Measurements from ENCODE around the gene MYO15B. TPM values are rescaled to one million over a fixed set of nuclear protein-coding genes. Genes with fewer than 3 reads are reported as not detected.

The MYO15B gene
- total and polyA plus RNA-seq, 2 donors (not counting 1 experiment from before 2014, with no cell fraction given): 0.49 to 14.4 TPM

- peak; percentile 85 to 87 for DNase-seq (ENCODE audit: low read depth in 2 of 2)
- H3K27me3 ChIP-seq (ENCODE audit: control insufficient read depth, insufficient read depth, low read length): no peaks in the 10 kb centered on the region
- H3K4me3 ChIP-seq (replicated peaks in 1 of 4; ENCODE audit: control extremely low read depth in 1 of 4, insufficient read depth in 1 of 4, low read depth in 3 of 4, low read length in 4 of 4): no peak overlapping the region
- no peaks in the 10 kb centered on the region for H3K9me3 ChIP-seq (ENCODE audit: control insufficient read depth, insufficient read depth, low read depth, low read length)
- TF ChIP-seq CTCF (conservative IDR thresholded peaks at IDR 0.05 in 1 of 2, IDR thresholded peaks at IDR 0.05 in 1 of 2; ENCODE audit: low read depth in 1 of 2, low read length in 2 of 2) (peak; percentile 58 to 74), EZH2 (IDR thresholded peaks at IDR 0.05; ENCODE audit: low read length, missing control alignments) (no peak)
- H3K9ac ChIP-seq (ENCODE audit: insufficient read depth, low read length): peak overlapping the region; percentile 20
- no peaks in the 10 kb centered on the region for H3K79me2 ChIP-seq (ENCODE audit: control insufficient read depth, insufficient read depth, low read length)
- peak overlapping the region; percentile 1 for H2AFZ ChIP-seq (ENCODE audit: low read length)
- peak overlapping the region; percentile 40 for H3K4me2 ChIP-seq (ENCODE audit: extremely low read depth, insufficient read depth, low read length)
- no peaks in the 10 kb centered on the region for H3K36me3 ChIP-seq (ENCODE audit: control insufficient read depth, insufficient read depth, low read length)
- H3K27ac ChIP-seq (ENCODE audit: insufficient read depth, low read length): peak overlapping the region; percentile 73
- H4K20me1 ChIP-seq (ENCODE audit: control insufficient read depth, extremely low read depth, insufficient read depth, low read length): no peaks in the 10 kb centered on the region
- peaks cover 14% of the 10 kb centered on the region for H3K4me1 ChIP-seq (ENCODE audit: control insufficient read depth, extremely low read depth, insufficient read depth, low read length)
Observed at GRCh38 chr17:75633486-75634375, 46.1 kb downstream of the MYO15B start.

GRCh38 chr17:75634376-75634740 is 46.8 kb downstream of the MYO15B start:
- H3K27ac ChIP-seq (ENCODE audit: insufficient read depth, low read length): peak overlapping the region; percentile 73
- H3K4me2 ChIP-seq (ENCODE audit: extremely low read depth, insufficient read depth, low read length): peak overlapping the region; percentile 40
- no peaks in the 10 kb centered on the region for H3K36me3 ChIP-seq (ENCODE audit: control insufficient read depth, insufficient read depth, low read length)
- no peaks in the 10 kb centered on the region for H3K79me2 ChIP-seq (ENCODE audit: control insufficient read depth, insufficient read depth, low read length)
- H2AFZ ChIP-seq (ENCODE audit: low read length): no peak overlapping the region
- no peak overlapping the region for H3K9ac ChIP-seq (ENCODE audit: insufficient read depth, low read length)
- H3K27me3 ChIP-seq (ENCODE audit: control insufficient read depth, insufficient read depth, low read length): no peaks in the 10 kb centered on the region
- TF ChIP-seq CTCF (conservative IDR thresholded peaks at IDR 0.05 in 1 of 2, IDR thresholded peaks at IDR 0.05 in 1 of 2; ENCODE audit: low read depth in 1 of 2, low read length in 2 of 2) (no peak), EZH2 (IDR thresholded peaks at IDR 0.05; ENCODE audit: low read length, missing control alignments) (no peak)
- no peaks in the 10 kb centered on the region for H4K20me1 ChIP-seq (ENCODE audit: control insufficient read depth, extremely low read depth, insufficient read depth, low read length)
- H3K9me3 ChIP-seq (ENCODE audit: control insufficient read depth, insufficient read depth, low read depth, low read length): no peaks in the 10 kb centered on the region
- H3K4me1 ChIP-seq (ENCODE audit: control insufficient read depth, extremely low read depth, insufficient read depth, low read length): peaks cover 14% of the 10 kb centered on the region
- H3K4me3 ChIP-seq (replicated peaks in 1 of 4; ENCODE audit: control extremely low read depth in 1 of 4, insufficient read depth in 1 of 4, low read depth in 3 of 4, low read length in 4 of 4): no peak overlapping the region
- DNase-seq (ENCODE audit: low read depth in 2 of 2): no peak

GRCh38 chr17:75634754-75635609 is 47.4 kb downstream of the MYO15B start:
- peaks cover 14% of the 10 kb centered on the region for H3K4me1 ChIP-seq (ENCODE audit: control insufficient read depth, extremely low read depth, insufficient read depth, low read length)
- TF ChIP-seq EZH2 (IDR thresholded peaks at IDR 0.05; ENCODE audit: low read length, missing control alignments): no peak
- TF ChIP-seq CTCF (conservative IDR thresholded peaks at IDR 0.05 in 1 of 2, IDR thresholded peaks at IDR 0.05 in 1 of 2; ENCODE audit: low read depth in 1 of 2, low read length in 2 of 2): no peak
- no peak overlapping the region for H3K4me2 ChIP-seq (ENCODE audit: extremely low read depth, insufficient read depth, low read length)
- no peak overlapping the region for H3K4me3 ChIP-seq (replicated peaks in 1 of 4; ENCODE audit: control extremely low read depth in 1 of 4, insufficient read depth in 1 of 4, low read depth in 3 of 4, low read length in 4 of 4)
- H3K36me3 ChIP-seq (ENCODE audit: control insufficient read depth, insufficient read depth, low read length): no peaks in the 10 kb centered on the region
- H3K27ac ChIP-seq (ENCODE audit: insufficient read depth, low read length): no peak overlapping the region
- no peak overlapping the region for H2AFZ ChIP-seq (ENCODE audit: low read length)
- no peaks in the 10 kb centered on the region for H3K27me3 ChIP-seq (ENCODE audit: control insufficient read depth, insufficient read depth, low read length)
- H3K79me2 ChIP-seq (ENCODE audit: control insufficient read depth, insufficient read depth, low read length): no peaks in the 10 kb centered on the region
- H3K9ac ChIP-seq (ENCODE audit: insufficient read depth, low read length): peak overlapping the region; percentile 2
- H3K9me3 ChIP-seq (ENCODE audit: control insufficient read depth, insufficient read depth, low read depth, low read length): no peaks in the 10 kb centered on the region
- no peak for DNase-seq (ENCODE audit: low read depth in 2 of 2)
- no peaks in the 10 kb centered on the region for H4K20me1 ChIP-seq (ENCODE audit: control insufficient read depth, extremely low read depth, insufficient read depth, low read length)
